K562 (cell line): ENCODE data around the gene LLGL2. TPM values are rescaled to one million over a fixed set of nuclear protein-coding genes. Genes with fewer than 3 reads are reported as not detected.

Source experiments
- CTBP1 ChIP-seq: fragments of 450-650 bp; IDR thresholded peaks from 2 replicates; pipeline ENCODE4 v1.6.1; 2016; ENCODE audit warnings: borderline replicate concordance
- CXXC5 ChIP-seq: fragments of 250-450 bp; sonication (Bioruptor Pico); IDR thresholded peaks from 2 replicates; pipeline ENCODE4 v1.8.0; 2022; ENCODE audit warnings: inconsistent platforms, mild to moderate bottlenecking, moderate library complexity
- E2F3 ChIP-seq: fragments of 250-450 bp; sonication (Bioruptor Pico); IDR thresholded peaks from 2 replicates; pipeline ENCODE4 v1.4.0; 2020; ENCODE audit warnings: mild to moderate bottlenecking
- ESRRA ChIP-seq: fragments of 450-650 bp; IDR thresholded peaks from 2 replicates; pipeline ENCODE4 v1.6.1; 2014; ENCODE audit warnings: low read depth, mild to moderate bottlenecking, moderate library complexity, borderline replicate concordance
- FOXA3 ChIP-seq, 2 experiments: fragments of 450-650 bp in 1 of 2; sonication (generic) in 1 of 2; formaldehyde crosslinking; IDR thresholded peaks in 1 of 2; conservative IDR thresholded peaks in 1 of 2; 2 replicates each; pipeline versions ENCODE4 v1.4.0 to v1.8.0; 2020 to 2022; ENCODE audit warnings: mild to moderate bottlenecking in 2 of 2, missing genetic modification reagents in 1 of 2
- GATAD2B ChIP-seq: fragments of 450-650 bp; IDR thresholded peaks from 2 replicates; pipeline ENCODE4 v1.6.1; 2017; ENCODE audit warnings: mild to moderate bottlenecking, borderline replicate concordance
- HCFC1 ChIP-seq: IDR thresholded peaks from 2 replicates; pipeline ENCODE4 v1.6.1; 2012; ENCODE audit warnings: low read depth, low read length, improper control_type of control experiment
- HNRNPK ChIP-seq: fragments of 200-400 bp; formaldehyde crosslinking; IDR thresholded peaks from one replicate; pipeline ENCODE4 v1.6.1; 2018; ENCODE audit warnings: mild to moderate bottlenecking, low read depth, low read length; ENCODE audit not compliant: poor library complexity, severe bottlenecking
- KHSRP ChIP-seq: fragments of 450-650 bp; IDR thresholded peaks from 2 replicates; pipeline ENCODE4 v1.6.1; 2017
- L3MBTL2 ChIP-seq: fragments of 450-650 bp; IDR thresholded peaks from 2 replicates; pipeline ENCODE4 v1.6.1; 2016; ENCODE audit warnings: mild to moderate bottlenecking, moderate library complexity
- NEUROD1 ChIP-seq: fragments of 150-350 bp; IDR thresholded peaks from 2 replicates; pipeline ENCODE4 v1.6.1; 2014; ENCODE audit warnings: borderline replicate concordance, low read length, low read depth; ENCODE audit not compliant: partially characterized antibody
- PHF8 ChIP-seq: fragments of 200-600 bp; sonication (generic); IDR thresholded peaks from 2 replicates; pipeline ENCODE4 v1.6.1; 2012; ENCODE audit warnings: mixed run types, mild to moderate bottlenecking, inconsistent platforms, low read length, moderate library complexity, borderline replicate concordance
- POLR2AphosphoS2 ChIP-seq: IDR thresholded peaks from 2 replicates; pipeline ENCODE4 v1.6.1; 2012; ENCODE audit warnings: low read length, improper control_type of control experiment
- PRMT5 ChIP-seq: sonication (generic); formaldehyde crosslinking; IDR thresholded peaks from 2 replicates; pipeline ENCODE4 v1.5.0; 2020; ENCODE audit warnings: missing genetic modification reagents
- SAFB2 ChIP-seq: fragments of 200-400 bp; formaldehyde crosslinking; IDR thresholded peaks from 2 replicates; pipeline ENCODE4 v1.6.1; 2018; ENCODE audit warnings: borderline replicate concordance, low read length, low read depth, moderate library complexity; ENCODE audit not compliant: severe bottlenecking
- TCF3 ChIP-seq: sonication (generic); formaldehyde crosslinking; IDR thresholded peaks from 2 replicates; pipeline ENCODE4 v1.4.0; 2020; ENCODE audit warnings: mild to moderate bottlenecking, missing genetic modification reagents
- ZBTB11 ChIP-seq, 3 experiments: fragments of 200-800 bp in 1 of 3; fragments of 250-450 bp in 1 of 3; fragments of 450-650 bp in 1 of 3; sonication (Bioruptor Pico) in 1 of 3; sonication (Bioruptor generic) in 1 of 3; formaldehyde crosslinking in 1 of 3; IDR thresholded peaks; 2 replicates each; pipeline versions ENCODE4 v1.6.1 to v1.8.0; 2016 to 2022; ENCODE audit warnings: mild to moderate bottlenecking in 2 of 3, missing genetic modification characterization in 2 of 3, missing compliant biosample characterization in 1 of 3, moderate library complexity in 1 of 3
- polyA plus RNA-seq, 8 experiments: library from polyadenylated mRNA; depleted of rRNA in 4 of 8; stranded (reverse) in 5 of 8; unstranded in 3 of 8; fragments of >200 nt; fragmentation: Nextera tagmentation in 2 of 8; fragmentation: Illumina TruSeq in 1 of 8; extraction: Ambion mirVana in 2 of 8; extraction: Trizol in 1 of 8; gene quantifications; 2 replicates each; pipeline versions ENCODE4 v1.2.1 to v1.2.3, GENCODE V29; 2011 to 2014; ENCODE audit warnings: inconsistent platforms in 1 of 8, missing spikeins in 1 of 8
- total RNA-seq, 7 experiments: library from RNA; depleted of rRNA in 6 of 7; stranded (reverse); fragments of >200 nt in 6 of 7; fragmentation: Illumina TruSeq in 2 of 7; extraction: Trizol in 2 of 7; gene quantifications; 2 replicates each; pipeline versions ENCODE4 v1.2.1 to v1.2.3, GENCODE V29; 2011 to 2021; ENCODE audit warnings: low replicate concordance in 1 of 7
- TF ChIP-seq, protein P1 (sequence below): fragments of 450-650 bp; formaldehyde crosslinking; IDR thresholded peaks from 2 replicates; pipeline ENCODE4 v1.4.0; 2020; ENCODE audit warnings: mild to moderate bottlenecking
- TF ChIP-seq, protein P2 (sequence below), 3 experiments: IDR thresholded peaks in 2 of 3; conservative IDR thresholded peaks in 1 of 3; 2 replicates each; pipeline ENCODE4 v1.5.1; 2011 to 2012; ENCODE audit warnings: low read length in 3 of 3, mild to moderate bottlenecking in 3 of 3, control low read depth in 2 of 3, improper control_type of control experiment in 1 of 3, inconsistent platforms in 1 of 3, low read depth in 1 of 3, mixed read lengths in 1 of 3, moderate library complexity in 1 of 3; ENCODE audit not compliant: insufficient read depth in 2 of 3

LLGL2 gene
- total and polyA plus RNA-seq, 9 of the 15 experiments (the other 6 are each of a cell fraction or from before 2014, with no cell fraction given), result 0.32 to 24.4 (median 10.2) TPM

DNA sequence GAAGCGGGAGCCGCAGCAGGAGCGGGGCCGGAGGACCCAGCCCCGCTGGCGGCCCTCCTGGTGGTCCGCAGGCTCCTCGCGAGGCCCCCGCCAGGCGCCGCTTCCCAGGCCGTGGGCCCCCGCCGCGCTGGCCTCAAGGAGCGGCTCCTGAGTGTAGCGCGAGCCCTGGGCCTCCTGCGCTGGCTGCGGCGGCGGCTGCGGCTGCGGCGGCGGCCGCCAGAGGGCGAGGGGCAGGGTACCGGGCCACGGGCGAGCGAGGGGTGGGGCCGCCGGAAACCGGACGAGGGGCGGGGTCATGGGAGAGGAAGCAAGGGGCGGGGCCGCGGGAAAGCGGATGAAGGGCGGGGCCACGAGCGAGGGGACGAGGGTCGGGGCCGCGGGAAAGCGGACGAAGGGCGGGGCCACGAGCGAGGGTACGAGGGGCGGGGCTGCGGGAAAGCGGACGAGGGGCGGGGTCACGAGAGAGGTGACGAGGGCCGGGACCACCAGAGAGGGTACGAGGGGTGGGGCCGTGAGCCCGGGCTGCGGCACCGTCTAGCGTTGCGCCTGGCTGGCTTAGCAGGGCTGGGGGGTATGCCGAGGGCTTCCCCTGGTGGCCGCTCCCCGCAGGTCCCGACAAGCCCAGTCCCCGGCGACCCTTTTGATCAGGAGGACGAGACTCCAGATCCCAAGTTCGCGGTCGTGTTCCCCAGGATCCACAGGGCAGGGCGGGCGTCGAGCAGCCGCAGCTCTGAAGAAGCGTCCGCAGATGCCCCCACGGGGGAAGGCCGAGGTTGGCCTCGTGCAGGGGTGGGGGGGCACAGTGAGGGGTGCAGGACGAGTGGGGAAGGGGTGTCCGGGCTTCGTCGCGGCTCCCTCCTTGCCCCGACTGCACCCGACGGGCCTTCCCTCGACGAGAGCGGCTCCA lies 63.8 kb downstream of the LLGL2 start (continued):
- TF ChIP-seq PHF8 (peak; percentile 34; the same call in 1 of the 2 replicates), HNRNPK (peak; percentile 29), SAFB2 (no peak), POLR2AphosphoS2 (no peak), CXXC5 (CRISPR knock-in tag) (peak; percentile 33; the same call in 1 of the 2 replicates), TCF3 (CRISPR knock-in tag) (no peak), PRMT5 (CRISPR knock-in tag) (no peak), L3MBTL2 (peak; percentile 86), KHSRP (no peak), NEUROD1 (peak; percentile 34), GATAD2B (peak; percentile 81), CTBP1 (peak; percentile 40; the same call in 1 of the 2 replicates), E2F3 (CRISPR knock-in tag) (no peak), ZBTB11 (CRISPR knock-in tag; IDR thresholded peaks at IDR 0.05) (no peak), FOXA3 (CRISPR knock-in tag; conservative IDR thresholded peaks at IDR 0.05 in 1 of 2, IDR thresholded peaks at IDR 0.05 in 1 of 2) (no peak), ESRRA (peak; percentile 26; the same call in 1 of the 2 replicates), HCFC1 (0 out of 2 replicates have a peak, but pooled peaks have one; percentile 11)
- TF ChIP-seq, protein P1, sequence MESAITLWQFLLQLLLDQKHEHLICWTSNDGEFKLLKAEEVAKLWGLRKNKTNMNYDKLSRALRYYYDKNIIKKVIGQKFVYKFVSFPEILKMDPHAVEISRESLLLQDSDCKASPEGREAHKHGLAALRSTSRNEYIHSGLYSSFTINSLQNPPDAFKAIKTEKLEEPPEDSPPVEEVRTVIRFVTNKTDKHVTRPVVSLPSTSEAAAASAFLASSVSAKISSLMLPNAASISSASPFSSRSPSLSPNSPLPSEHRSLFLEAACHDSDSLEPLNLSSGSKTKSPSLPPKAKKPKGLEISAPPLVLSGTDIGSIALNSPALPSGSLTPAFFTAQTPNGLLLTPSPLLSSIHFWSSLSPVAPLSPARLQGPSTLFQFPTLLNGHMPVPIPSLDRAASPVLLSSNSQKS (CRISPR knock-in tag), result no peak
- TF ChIP-seq, protein P2, sequence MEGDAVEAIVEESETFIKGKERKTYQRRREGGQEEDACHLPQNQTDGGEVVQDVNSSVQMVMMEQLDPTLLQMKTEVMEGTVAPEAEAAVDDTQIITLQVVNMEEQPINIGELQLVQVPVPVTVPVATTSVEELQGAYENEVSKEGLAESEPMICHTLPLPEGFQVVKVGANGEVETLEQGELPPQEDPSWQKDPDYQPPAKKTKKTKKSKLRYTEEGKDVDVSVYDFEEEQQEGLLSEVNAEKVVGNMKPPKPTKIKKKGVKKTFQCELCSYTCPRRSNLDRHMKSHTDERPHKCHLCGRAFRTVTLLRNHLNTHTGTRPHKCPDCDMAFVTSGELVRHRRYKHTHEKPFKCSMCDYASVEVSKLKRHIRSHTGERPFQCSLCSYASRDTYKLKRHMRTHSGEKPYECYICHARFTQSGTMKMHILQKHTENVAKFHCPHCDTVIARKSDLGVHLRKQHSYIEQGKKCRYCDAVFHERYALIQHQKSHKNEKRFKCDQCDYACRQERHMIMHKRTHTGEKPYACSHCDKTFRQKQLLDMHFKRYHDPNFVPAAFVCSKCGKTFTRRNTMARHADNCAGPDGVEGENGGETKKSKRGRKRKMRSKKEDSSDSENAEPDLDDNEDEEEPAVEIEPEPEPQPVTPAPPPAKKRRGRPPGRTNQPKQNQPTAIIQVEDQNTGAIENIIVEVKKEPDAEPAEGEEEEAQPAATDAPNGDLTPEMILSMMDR (IDR thresholded peaks at IDR 0.05 in 2 of 3, conservative IDR thresholded peaks at IDR 0.05 in 1 of 3; ENCODE audit: insufficient read depth in 2 of 3, low read depth in 1 of 3, low read length in 3 of 3), result peak; percentile 27 to 87 (median 62); a peak in 4 of 6 replicates
